ENCODE data around the gene FHAD1.

DNA sequence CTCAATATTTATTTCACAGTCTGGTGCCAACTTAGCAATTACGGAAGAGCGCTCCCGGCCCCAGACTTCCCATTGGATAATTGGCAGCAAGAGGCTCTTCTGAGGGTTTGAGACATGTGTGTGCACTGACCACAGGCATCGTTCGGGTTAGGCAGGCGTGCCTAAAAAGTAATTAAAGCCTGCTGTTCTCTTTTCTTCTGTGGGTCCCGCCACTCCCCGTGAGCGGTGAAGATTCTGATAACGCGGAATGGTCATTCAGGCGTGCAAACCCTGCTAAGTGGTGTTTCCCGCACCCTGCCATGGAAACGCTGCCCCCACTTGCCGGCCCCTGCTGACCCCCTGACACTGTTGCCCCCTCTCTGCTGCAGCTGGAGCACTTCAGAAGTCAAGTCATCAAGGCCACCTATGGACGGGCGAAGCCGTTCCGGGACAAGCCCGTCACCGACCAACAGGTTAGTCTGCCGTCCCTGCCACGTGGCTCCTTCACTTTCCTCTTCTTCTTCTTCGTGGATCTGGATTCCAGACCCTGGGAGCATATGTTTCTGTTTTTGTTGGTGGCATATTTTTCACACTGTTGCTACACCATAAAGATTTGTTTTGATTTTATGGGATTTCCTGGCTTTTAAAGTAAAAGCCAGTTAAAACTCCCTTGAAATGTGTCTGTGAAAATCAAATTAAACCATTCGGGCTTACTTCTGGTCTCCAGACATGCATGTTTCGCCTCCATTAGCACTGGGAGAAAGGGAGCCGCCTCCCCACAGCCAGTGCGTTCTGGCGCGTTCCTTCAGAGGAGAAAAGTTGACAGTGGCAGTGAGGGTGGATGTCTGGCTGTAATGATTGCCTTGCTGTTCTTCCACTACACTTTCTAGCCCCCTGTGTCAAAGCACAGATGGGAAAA is 79.9 kb downstream of the FHAD1 start:
- no peak for TF ChIP-seq POLR2AphosphoS5 (IDR thresholded peaks at IDR 0.05; ENCODE audit: low read depth, low read length)
- no peak for TF ChIP-seq FOXP2 (optimal IDR thresholded peaks at IDR 0.05; ENCODE audit: borderline replicate concordance, extremely low read depth, extremely low read length, insufficient read depth)
- TF ChIP-seq, protein P1, sequence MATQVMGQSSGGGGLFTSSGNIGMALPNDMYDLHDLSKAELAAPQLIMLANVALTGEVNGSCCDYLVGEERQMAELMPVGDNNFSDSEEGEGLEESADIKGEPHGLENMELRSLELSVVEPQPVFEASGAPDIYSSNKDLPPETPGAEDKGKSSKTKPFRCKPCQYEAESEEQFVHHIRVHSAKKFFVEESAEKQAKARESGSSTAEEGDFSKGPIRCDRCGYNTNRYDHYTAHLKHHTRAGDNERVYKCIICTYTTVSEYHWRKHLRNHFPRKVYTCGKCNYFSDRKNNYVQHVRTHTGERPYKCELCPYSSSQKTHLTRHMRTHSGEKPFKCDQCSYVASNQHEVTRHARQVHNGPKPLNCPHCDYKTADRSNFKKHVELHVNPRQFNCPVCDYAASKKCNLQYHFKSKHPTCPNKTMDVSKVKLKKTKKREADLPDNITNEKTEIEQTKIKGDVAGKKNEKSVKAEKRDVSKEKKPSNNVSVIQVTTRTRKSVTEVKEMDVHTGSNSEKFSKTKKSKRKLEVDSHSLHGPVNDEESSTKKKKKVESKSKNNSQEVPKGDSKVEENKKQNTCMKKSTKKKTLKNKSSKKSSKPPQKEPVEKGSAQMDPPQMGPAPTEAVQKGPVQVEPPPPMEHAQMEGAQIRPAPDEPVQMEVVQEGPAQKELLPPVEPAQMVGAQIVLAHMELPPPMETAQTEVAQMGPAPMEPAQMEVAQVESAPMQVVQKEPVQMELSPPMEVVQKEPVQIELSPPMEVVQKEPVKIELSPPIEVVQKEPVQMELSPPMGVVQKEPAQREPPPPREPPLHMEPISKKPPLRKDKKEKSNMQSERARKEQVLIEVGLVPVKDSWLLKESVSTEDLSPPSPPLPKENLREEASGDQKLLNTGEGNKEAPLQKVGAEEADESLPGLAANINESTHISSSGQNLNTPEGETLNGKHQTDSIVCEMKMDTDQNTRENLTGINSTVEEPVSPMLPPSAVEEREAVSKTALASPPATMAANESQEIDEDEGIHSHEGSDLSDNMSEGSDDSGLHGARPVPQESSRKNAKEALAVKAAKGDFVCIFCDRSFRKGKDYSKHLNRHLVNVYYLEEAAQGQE (IDR thresholded peaks at IDR 0.05; ENCODE audit: insufficient read depth in 1 of 2, low read depth in 2 of 2, low read length in 2 of 2): no peak
- TF ChIP-seq SIN3A (IDR thresholded peaks at IDR 0.05; ENCODE audit: borderline replicate concordance, insufficient read depth, low read length): no peak
- TF ChIP-seq TAF1 (IDR thresholded peaks at IDR 0.05; ENCODE audit: borderline replicate concordance, insufficient read depth, low read length): no peak
